Sigmoid colon (tissue), 4 donors: ENCODE data around the gene ZNF282.

Experiments used
- EP300 ChIP-seq, 4 donors: sonication (generic); formaldehyde crosslinking; IDR thresholded peaks; one replicate each; pipeline ENCODE4 v1.6.1; 2017; ENCODE audit warnings: antibody characterized with exemption in 4 of 4
- POLR2AphosphoS5 ChIP-seq, 4 donors: sonication (generic); formaldehyde crosslinking; IDR thresholded peaks; one replicate each; pipeline ENCODE4 v1.6.1; 2017; ENCODE audit warnings: antibody characterized with exemption in 4 of 4
- TF ChIP-seq, protein P1 (sequence below), 4 experiments: fragments of 450-650 bp in 3 of 4; fragments of 200-600 bp in 1 of 4; IDR thresholded peaks; one replicate each; pipeline ENCODE4 v1.5.1; 2016 to 2019; ENCODE audit warnings: antibody characterized with exemption in 4 of 4, mild to moderate bottlenecking in 3 of 4, moderate library complexity in 2 of 4

DNA sequence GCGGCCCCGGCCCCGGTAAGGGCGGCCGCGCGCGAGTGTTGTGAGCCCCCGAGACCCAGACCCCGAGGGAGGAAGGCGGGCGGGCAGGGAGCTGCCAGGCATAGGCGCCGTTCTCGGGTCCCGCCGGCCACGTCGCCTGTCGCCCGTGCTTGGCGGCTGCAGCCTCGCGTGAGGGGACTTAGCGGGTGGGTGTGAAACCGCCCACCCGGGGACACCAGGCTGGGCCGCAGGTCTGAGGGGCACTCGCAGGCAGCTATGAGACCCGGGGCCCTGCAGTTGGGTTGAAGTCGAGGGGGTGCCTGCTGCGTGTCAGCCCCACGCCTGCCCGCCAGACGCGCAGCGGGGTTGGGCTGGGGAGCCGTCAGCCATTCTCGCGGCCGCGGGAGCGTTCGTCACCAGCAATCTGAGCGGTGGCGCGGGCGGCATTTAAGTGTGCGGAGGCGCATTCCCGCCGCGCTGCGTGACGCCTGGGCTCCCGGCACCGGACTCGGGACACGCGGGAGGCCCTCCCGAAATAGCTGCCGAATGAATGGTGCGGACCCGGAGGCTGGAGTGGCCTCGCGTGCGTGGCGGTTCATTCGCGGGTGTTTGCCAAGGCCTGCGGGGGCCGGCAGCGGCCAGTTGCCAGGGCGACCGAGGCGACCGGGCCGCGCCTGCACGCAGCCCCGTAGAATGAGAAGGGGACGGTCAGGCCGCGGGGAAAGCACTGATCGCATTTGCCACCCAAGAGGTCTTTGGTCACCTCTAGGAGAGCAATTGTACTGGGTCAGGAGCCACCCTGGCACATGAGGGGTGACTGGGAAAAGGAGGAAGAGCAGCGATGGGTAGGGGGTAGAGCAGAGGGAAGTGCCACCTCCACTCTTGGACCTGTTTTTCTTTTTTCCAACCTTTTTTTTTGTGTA, 47.3 kb upstream of the ZNF282 start:
- TF ChIP-seq EP300 (IDR thresholded peaks at IDR 0.05) (no peak), POLR2AphosphoS5 (IDR thresholded peaks at IDR 0.05) (no peak)
- TF ChIP-seq, protein P1, sequence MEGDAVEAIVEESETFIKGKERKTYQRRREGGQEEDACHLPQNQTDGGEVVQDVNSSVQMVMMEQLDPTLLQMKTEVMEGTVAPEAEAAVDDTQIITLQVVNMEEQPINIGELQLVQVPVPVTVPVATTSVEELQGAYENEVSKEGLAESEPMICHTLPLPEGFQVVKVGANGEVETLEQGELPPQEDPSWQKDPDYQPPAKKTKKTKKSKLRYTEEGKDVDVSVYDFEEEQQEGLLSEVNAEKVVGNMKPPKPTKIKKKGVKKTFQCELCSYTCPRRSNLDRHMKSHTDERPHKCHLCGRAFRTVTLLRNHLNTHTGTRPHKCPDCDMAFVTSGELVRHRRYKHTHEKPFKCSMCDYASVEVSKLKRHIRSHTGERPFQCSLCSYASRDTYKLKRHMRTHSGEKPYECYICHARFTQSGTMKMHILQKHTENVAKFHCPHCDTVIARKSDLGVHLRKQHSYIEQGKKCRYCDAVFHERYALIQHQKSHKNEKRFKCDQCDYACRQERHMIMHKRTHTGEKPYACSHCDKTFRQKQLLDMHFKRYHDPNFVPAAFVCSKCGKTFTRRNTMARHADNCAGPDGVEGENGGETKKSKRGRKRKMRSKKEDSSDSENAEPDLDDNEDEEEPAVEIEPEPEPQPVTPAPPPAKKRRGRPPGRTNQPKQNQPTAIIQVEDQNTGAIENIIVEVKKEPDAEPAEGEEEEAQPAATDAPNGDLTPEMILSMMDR (IDR thresholded peaks at IDR 0.05): no peak
